Measurements from ENCODE around the gene ELAVL3. TPM values are rescaled to one million over a fixed set of nuclear protein-coding genes. Genes with fewer than 3 reads are reported as not detected.

ELAVL3 gene
- total and polyA plus RNA-seq, 2 of the 8 experiments (the other 6 are each of a cell fraction or from before 2014, with no cell fraction given), result 0.80 to 1.0 TPM

GRCh38 chr19:11457115-11457514 is 23.7 kb downstream of the ELAVL3 start (continued):
- TF ChIP-seq CHD7 (IDR thresholded peaks at IDR 0.05; ENCODE audit: insufficient replicate concordance, low read length) (no peak), ATF2 (IDR thresholded peaks at IDR 0.05; ENCODE audit: low read length) (no peak), SRF (IDR thresholded peaks at IDR 0.05; ENCODE audit: low read depth, low read length) (no peak), GTF2F1 (IDR thresholded peaks at IDR 0.05; ENCODE audit: borderline replicate concordance, low read depth, low read length) (no peak), CBX8 (IDR thresholded peaks at IDR 0.05; ENCODE audit: borderline replicate concordance, low read depth, low read length) (no peak), CTBP2 (IDR thresholded peaks at IDR 0.05; ENCODE audit: borderline replicate concordance, insufficient read depth, insufficient read length, low read length) (no peak), ATF3 (IDR thresholded peaks at IDR 0.05; ENCODE audit: insufficient read depth, low read depth, low read length) (no peak), POLR2AphosphoS5 (IDR thresholded peaks at IDR 0.05; ENCODE audit: low read depth, low read length) (no peak), SP1 (IDR thresholded peaks at IDR 0.05; ENCODE audit: low read depth, low read length) (no peak), SP2 (IDR thresholded peaks at IDR 0.05; ENCODE audit: low read length) (no peak)
